Loucy (cell line): ENCODE results near the gene C1orf50.
A peak's percentile ranks its signal among the peaks of the same experiment; 100 is the strongest.

Experiments used
- H2AFZ ChIP-seq: fragments of 200-600 bp; sonication (generic); 2 replicates; pipeline ENCODE4 v1.6.0; 2016; ENCODE audit warnings: antibody characterized with exemption, mild to moderate bottlenecking, low read length, moderate library complexity
- H3F3A ChIP-seq: fragments of 200-600 bp; 2 replicates; pipeline ENCODE4 v1.6.0; 2016; ENCODE audit warnings: antibody characterized with exemption, low read depth, mild to moderate bottlenecking
- H3K27me3 ChIP-seq: fragments of 200-600 bp; sonication (generic); 2 replicates; pipeline ENCODE4 v1.6.1; 2014; ENCODE audit warnings: low read length, mild to moderate bottlenecking; ENCODE audit not compliant: insufficient read depth, poor library complexity, severe bottlenecking
- H3K36me3 ChIP-seq: fragments of 200-600 bp; sonication (generic); 2 replicates; pipeline ENCODE4 v1.6.1; 2016; ENCODE audit warnings: low read length; ENCODE audit not compliant: insufficient read depth
- H3K4me1 ChIP-seq: fragments of 200-600 bp; sonication (generic); 2 replicates; pipeline ENCODE4 v1.5.1; 2014; ENCODE audit warnings: low read length, mild to moderate bottlenecking; ENCODE audit not compliant: insufficient read depth, poor library complexity, severe bottlenecking
- H3K4me2 ChIP-seq: fragments of 200-600 bp; sonication (generic); 2 replicates; pipeline ENCODE4 v1.6.0; 2014; ENCODE audit warnings: antibody characterized with exemption, low read length, low read depth, mild to moderate bottlenecking; ENCODE audit not compliant: poor library complexity, severe bottlenecking
- H3K4me3 ChIP-seq: fragments of 200-600 bp; sonication (generic); 2 replicates; pipeline ENCODE4 v1.5.1; 2014; ENCODE audit warnings: low read length, mild to moderate bottlenecking, mixed read lengths; ENCODE audit not compliant: poor library complexity, severe bottlenecking
- H3K79me2 ChIP-seq: fragments of 200-600 bp; sonication (generic); 2 replicates; pipeline ENCODE4 v1.6.1; 2014; ENCODE audit warnings: low read length; ENCODE audit not compliant: insufficient read depth
- H3K9ac ChIP-seq: fragments of 200-600 bp; sonication (generic); 2 replicates; pipeline ENCODE4 v1.6.0; 2014; ENCODE audit warnings: mild to moderate bottlenecking, low read depth, low read length, moderate library complexity; ENCODE audit not compliant: poor library complexity, severe bottlenecking
- H3K9me2 ChIP-seq: fragments of 200-600 bp; sonication (generic); replicated peaks from 2 replicates; pipeline ENCODE4 v1.6.1; 2016; ENCODE audit warnings: low read depth, low read length, mixed read lengths
- H3K9me3 ChIP-seq: fragments of 200-600 bp; sonication (generic); 2 replicates; pipeline ENCODE4 v1.6.1; 2014; ENCODE audit warnings: mild to moderate bottlenecking, antibody characterized with exemption, low read length, low read depth; ENCODE audit not compliant: insufficient read depth
- H4K20me1 ChIP-seq: fragments of 200-600 bp; sonication (generic); 2 replicates; pipeline ENCODE4 v1.6.0; 2014; ENCODE audit warnings: antibody characterized with exemption, low read length, mild to moderate bottlenecking; ENCODE audit not compliant: insufficient read depth, poor library complexity, severe bottlenecking
- EZH2phosphoT487 ChIP-seq: fragments of 200-600 bp; IDR thresholded peaks from 2 replicates; pipeline ENCODE4 v1.6.1; 2018; ENCODE audit warnings: antibody characterized with exemption, mild to moderate bottlenecking, moderate library complexity, borderline replicate concordance
- TF ChIP-seq, protein P1 (sequence below): fragments of 200-600 bp; sonication (generic); conservative IDR thresholded peaks from 2 replicates; pipeline ENCODE4 v1.5.1; 2014; ENCODE audit warnings: mild to moderate bottlenecking, antibody characterized with exemption, low read length

C1orf50 gene

GRCh38 chr1:42776502-42776901 lies 9.5 kb downstream of the C1orf50 start:
- Histone ChIP-seq H3F3A (no peaks in the 10 kb centered on the region), H3K79me2 (peaks cover 20% of the 10 kb centered on the region), H4K20me1 (no peaks in the 10 kb centered on the region), H3K36me3 (peaks cover 27% of the 10 kb centered on the region), H2AFZ (no peak overlapping the region), H3K4me3 (no peak overlapping the region), H3K9ac (no peak overlapping the region), H3K9me2 (no peaks in the 10 kb centered on the region), H3K4me1 (peaks cover 5% of the 10 kb centered on the region), H3K9me3 (no peaks in the 10 kb centered on the region), H3K27me3 (no peaks in the 10 kb centered on the region), H3K4me2 (no peak overlapping the region)
- TF ChIP-seq EZH2phosphoT487 = no peak
- TF ChIP-seq, protein P1, sequence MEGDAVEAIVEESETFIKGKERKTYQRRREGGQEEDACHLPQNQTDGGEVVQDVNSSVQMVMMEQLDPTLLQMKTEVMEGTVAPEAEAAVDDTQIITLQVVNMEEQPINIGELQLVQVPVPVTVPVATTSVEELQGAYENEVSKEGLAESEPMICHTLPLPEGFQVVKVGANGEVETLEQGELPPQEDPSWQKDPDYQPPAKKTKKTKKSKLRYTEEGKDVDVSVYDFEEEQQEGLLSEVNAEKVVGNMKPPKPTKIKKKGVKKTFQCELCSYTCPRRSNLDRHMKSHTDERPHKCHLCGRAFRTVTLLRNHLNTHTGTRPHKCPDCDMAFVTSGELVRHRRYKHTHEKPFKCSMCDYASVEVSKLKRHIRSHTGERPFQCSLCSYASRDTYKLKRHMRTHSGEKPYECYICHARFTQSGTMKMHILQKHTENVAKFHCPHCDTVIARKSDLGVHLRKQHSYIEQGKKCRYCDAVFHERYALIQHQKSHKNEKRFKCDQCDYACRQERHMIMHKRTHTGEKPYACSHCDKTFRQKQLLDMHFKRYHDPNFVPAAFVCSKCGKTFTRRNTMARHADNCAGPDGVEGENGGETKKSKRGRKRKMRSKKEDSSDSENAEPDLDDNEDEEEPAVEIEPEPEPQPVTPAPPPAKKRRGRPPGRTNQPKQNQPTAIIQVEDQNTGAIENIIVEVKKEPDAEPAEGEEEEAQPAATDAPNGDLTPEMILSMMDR = no peak

DNA sequence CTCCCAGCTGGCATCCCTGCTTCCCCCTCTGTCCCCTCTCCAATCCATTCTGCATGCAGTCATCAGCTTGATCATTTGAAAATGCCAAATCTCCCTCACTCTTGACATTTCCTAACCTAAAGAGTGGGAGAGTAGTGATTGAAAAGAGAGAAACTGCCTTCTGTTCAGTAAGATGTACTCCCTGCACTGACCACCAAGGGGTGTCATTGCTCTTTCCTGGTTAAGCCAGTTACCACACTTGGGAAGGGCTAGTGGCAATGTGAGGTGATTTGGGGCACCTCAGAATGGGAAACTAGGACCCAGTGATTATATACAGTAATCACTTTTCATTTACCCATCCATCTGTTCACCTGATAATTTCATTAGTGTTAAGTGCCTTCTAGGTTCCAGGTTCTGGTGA lies 10.8 kb downstream of the C1orf50 start:
- no peaks in the 10 kb centered on the region for H4K20me1 ChIP-seq
- no peaks in the 10 kb centered on the region for H3K4me1 ChIP-seq
- H3K27me3 ChIP-seq = no peaks in the 10 kb centered on the region
- H3K79me2 ChIP-seq = peaks cover 10% of the 10 kb centered on the region
- no peaks in the 10 kb centered on the region for H3F3A ChIP-seq
- no peaks in the 10 kb centered on the region for H3K9me2 ChIP-seq
- no peak overlapping the region for H3K9ac ChIP-seq
- H3K4me3 ChIP-seq = no peak overlapping the region
- TF ChIP-seq, protein P1 = peak; percentile 92
- TF ChIP-seq EZH2phosphoT487 = no peak
- H3K9me3 ChIP-seq = no peaks in the 10 kb centered on the region
- H3K36me3 ChIP-seq = peaks cover 27% of the 10 kb centered on the region
- H3K4me2 ChIP-seq = no peak overlapping the region
- no peak overlapping the region for H2AFZ ChIP-seq

DNA sequence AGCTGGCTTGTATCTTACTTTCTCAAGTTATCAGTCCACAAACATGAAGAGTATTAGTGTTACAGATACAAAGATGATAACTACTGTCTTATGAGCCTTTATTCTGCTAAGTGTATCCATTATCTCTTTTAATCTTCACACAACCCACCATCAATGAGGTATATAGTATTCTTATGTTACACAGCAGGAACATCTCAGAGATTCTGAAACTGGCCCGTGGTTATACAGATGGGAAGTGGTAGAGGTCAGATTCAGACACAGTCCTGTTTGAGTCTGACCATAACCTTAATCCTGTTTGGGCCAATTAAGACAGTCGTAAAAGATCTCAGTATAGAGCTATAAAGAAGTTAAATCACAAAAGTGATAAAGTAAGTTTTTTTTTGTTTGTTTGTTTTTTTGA lies 12.7 kb downstream of the C1orf50 start:
- Histone ChIP-seq H2AFZ (no peak overlapping the region), H3K27me3 (no peaks in the 10 kb centered on the region), H3K36me3 (peaks cover 23% of the 10 kb centered on the region)

More for the DNA sequence above, 12.7 kb downstream of the C1orf50 start:
- Histone ChIP-seq H3F3A (no peaks in the 10 kb centered on the region), H3K4me2 (no peak overlapping the region), H3K4me3 (no peak overlapping the region), H3K9ac (no peak overlapping the region), H3K4me1 (no peaks in the 10 kb centered on the region), H4K20me1 (no peaks in the 10 kb centered on the region), H3K79me2 (peaks cover 4% of the 10 kb centered on the region; the same call in 1 of the 2 replicates), H3K9me3 (no peaks in the 10 kb centered on the region), H3K9me2 (no peaks in the 10 kb centered on the region)
- no peak for TF ChIP-seq EZH2phosphoT487
- TF ChIP-seq, protein P1 = no peak
